ES-I3 (cell line): ENCODE results near the gene CSRNP2.
A peak's percentile ranks its signal among the peaks of the same experiment; 100 is the strongest.

ENCODE experiments used
- H3K36me3 ChIP-seq: 2 replicates; pipeline ENCODE4 v1.6.1; 2013; ENCODE audit warnings: mild to moderate bottlenecking, low read length, control low read depth, moderate library complexity; ENCODE audit not compliant: insufficient read depth
- H3K4me1 ChIP-seq: 2 replicates; pipeline ENCODE4 v1.6.1; 2013; ENCODE audit warnings: mild to moderate bottlenecking, control low read depth, low read length; ENCODE audit not compliant: insufficient read depth
- H3K9ac ChIP-seq: 2 replicates; pipeline ENCODE4 v1.6.1; 2013; ENCODE audit warnings: low read depth, mild to moderate bottlenecking, low read length, moderate library complexity
- H3K9me3 ChIP-seq: 2 replicates; pipeline ENCODE4 v1.6.1; 2013; ENCODE audit warnings: mild to moderate bottlenecking, low read length, moderate library complexity; ENCODE audit not compliant: control insufficient read depth, insufficient read depth

CSRNP2 gene

DNA sequence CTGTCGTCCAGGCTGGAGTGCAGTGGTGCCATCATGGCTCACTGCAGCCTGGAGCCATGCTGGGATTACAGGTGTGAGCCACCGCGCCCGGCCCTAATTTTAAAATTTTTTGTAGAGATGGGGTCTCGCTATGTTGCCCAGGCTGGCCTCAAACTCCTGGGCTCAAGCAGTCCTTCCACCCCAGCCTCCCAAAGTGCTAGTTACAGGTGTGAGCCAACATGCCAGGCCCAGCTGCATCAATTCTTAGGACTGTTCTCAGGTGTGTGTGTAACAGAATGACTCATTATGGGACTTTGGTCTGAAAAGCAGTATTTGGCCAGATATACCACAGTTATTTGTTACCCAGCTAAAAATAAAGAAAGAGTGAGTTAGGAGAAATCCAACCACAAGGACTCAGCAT, 17.9 kb downstream of the CSRNP2 start:
- H3K36me3 ChIP-seq, result peaks cover 7% of the 10 kb centered on the region
- no peaks in the 10 kb centered on the region for H3K9me3 ChIP-seq
- H3K4me1 ChIP-seq, result no peaks in the 10 kb centered on the region
- no peak overlapping the region for H3K9ac ChIP-seq

GRCh38 chr12:51062631-51063397, 20.6 kb downstream of the CSRNP2 start:
- Histone ChIP-seq H3K9ac (no peak overlapping the region), H3K4me1 (no peaks in the 10 kb centered on the region), H3K9me3 (no peaks in the 10 kb centered on the region), H3K36me3 (peaks cover 14% of the 10 kb centered on the region)

- H3K36me3 ChIP-seq, result peaks cover 20% of the 10 kb centered on the region
- H3K9me3 ChIP-seq, result no peaks in the 10 kb centered on the region
These were observed 24.3 kb downstream of the CSRNP2 start for GRCh38 chr12:51059086-51059485.

DNA sequence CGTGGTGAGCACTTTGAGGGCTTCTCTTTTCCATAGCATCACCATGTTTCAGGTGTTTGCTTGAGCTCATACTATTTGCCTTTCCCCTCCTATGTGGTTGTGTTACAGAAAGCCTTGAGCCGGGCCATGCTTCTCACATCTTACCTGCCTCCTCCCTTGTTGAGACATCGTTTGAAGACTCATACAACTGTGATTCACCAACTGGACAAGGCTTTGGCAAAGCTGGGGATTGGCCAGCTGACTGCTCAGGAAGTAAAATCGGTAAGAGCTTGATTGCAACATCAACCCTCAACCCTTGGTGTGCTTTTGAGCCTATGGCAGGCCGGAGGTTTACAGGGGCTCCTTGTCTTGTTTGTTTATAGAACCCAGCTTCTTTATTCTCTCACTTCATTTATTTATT, 27.2 kb downstream of the CSRNP2 start:
- no peaks in the 10 kb centered on the region for H3K9me3 ChIP-seq
- no peak overlapping the region for H3K9ac ChIP-seq
- no peaks in the 10 kb centered on the region for H3K4me1 ChIP-seq
- peaks cover 29% of the 10 kb centered on the region for H3K36me3 ChIP-seq

More at GRCh38 chr12:51059086-51059485, 24.3 kb downstream of the CSRNP2 start:
- H3K9ac ChIP-seq, result no peak overlapping the region
- H3K4me1 ChIP-seq, result no peaks in the 10 kb centered on the region

GRCh38 chr12:51055060-51055459, 28.3 kb downstream of the CSRNP2 start:
- Histone ChIP-seq H3K9me3 (no peaks in the 10 kb centered on the region), H3K9ac (no peak overlapping the region), H3K36me3 (peaks cover 29% of the 10 kb centered on the region), H3K4me1 (no peaks in the 10 kb centered on the region)

DNA sequence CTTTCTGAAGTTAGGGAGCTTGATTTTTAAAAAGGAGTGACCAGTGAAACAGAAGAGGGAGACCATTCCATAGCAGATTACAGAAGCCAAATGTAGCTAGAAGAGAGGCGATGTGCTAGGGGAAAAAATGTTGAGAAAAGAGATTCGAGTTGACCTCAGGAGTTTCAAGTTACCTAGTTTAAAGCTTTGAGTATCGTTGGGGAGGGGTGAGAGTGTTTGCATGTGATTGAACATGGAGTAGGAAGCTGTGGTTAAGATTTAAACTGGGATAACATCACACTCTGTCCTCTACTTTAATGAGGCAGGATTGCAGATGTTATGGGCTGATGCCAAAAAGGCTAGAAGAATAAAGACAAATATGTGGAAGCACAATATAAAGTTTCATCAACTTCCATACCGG, 31.6 kb downstream of the CSRNP2 start:
- Histone ChIP-seq H3K36me3 (peaks cover 21% of the 10 kb centered on the region), H3K9ac (no peak overlapping the region), H3K9me3 (no peaks in the 10 kb centered on the region), H3K4me1 (peaks cover 8% of the 10 kb centered on the region; the same call in 1 of the 2 replicates)

DNA sequence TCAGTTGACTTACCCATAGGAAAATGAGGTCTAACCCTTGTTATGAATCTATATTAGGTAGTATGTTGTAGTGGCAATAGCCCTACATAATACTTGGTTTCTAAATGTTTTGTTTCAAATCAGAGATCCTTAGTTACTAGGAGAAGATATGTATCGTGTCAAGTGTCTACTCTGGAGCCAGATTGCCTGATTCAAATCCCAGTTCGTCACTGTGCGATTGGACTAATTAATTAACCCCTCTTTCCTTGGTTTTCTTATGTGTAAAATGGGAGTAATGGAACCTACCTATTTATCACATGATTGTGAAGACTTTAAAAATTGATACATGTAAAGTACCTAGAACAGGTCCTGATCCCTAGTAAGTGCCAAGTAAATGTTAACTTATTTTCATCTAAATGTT, 33.9 kb downstream of the CSRNP2 start:
- Histone ChIP-seq H3K9me3 (no peaks in the 10 kb centered on the region), H3K4me1 (peaks cover 8% of the 10 kb centered on the region; the same call in 1 of the 2 replicates), H3K36me3 (peaks cover 14% of the 10 kb centered on the region), H3K9ac (peak overlapping the region; percentile 94; the same call in 1 of the 2 replicates)

DNA sequence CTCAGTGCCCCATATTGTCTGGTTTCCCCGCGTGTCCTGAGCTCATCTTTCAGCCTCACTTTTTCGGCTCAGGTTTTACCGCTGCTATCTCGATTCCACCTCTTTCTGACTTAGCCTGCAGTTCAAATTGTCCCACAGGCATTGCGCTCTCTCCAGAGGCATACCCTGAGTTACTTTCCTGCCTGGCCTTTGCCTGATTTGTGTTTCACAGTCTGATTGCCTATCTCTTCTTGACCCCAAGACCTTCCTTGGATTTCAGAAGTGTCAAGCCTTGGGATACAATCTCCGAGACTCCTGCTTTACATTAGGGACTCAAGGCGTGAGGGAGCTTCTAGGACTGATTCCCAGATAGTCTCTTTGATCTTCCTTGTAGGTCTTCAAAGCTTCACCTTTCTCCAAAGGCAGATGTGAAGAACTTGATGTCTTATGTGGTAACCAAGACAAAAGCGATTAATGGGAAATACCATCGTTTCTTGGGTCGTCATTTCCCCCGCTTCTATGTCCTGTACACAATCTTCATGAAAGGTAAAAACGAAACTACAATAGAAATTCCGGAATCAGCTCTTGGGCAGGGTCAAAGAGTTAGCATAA, 34.6 kb downstream of the CSRNP2 start:
- H3K36me3 ChIP-seq, result peaks cover 9% of the 10 kb centered on the region
- peak overlapping the region; percentile 94 for H3K9ac ChIP-seq
- peaks cover 8% of the 10 kb centered on the region; the same call in 1 of the 2 replicates for H3K4me1 ChIP-seq
- no peaks in the 10 kb centered on the region for H3K9me3 ChIP-seq

DNA sequence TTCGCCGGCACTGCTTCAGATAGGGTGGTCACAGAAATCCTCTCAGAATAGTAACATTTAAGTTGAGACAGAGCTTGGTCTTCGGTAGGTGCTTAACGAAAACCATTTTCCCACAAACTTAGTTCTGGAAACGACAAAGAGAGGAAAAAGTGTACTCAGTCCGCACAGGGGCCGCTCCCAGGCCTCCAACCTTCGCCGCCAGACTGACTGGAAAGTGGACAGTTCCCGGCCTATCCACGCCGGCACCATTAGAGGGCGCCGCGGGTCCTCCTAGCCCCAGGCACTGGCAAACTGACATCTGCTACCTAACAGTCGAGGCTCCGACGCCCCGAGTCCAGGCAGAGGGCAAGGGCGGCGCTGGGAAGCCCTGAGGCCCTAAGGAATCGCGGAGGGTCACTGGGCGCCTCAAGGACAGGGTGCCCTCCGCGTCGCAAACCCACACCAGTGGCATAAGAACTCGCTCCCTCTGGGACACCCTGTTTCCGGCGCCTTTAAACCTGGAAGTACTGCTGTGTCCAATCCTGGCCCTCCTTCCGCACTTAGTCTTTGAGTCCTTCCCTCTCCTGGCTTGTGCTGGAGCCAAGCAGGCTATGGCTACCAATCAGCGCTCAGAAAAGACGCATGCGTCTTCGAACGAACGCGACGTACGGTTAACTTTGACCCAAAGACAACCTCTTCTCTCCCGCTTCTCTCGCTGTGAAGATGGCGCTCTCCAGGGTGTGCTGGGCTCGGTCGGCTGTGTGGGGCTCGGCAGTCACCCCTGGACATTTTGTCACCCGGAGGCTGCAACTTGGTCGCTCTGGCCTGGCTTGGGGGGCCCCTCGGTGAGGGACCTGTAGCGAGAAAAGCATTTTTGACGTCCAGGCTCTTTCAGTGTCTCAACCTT, 35.5 kb downstream of the CSRNP2 start, which contains the start of gene LETMD1:
TSS of gene LETMD1 (plus strand) at position 673 of the 886 bp plus-strand sequence. CDS start at position 703, 30 bp downstream.
- Histone ChIP-seq H3K36me3 (peaks cover 9% of the 10 kb centered on the region), H3K4me1 (peaks cover 8% of the 10 kb centered on the region; the same call in 1 of the 2 replicates), H3K9ac (peak within 1 kb of the TSS; percentile 94), H3K9me3 (no peaks in the 10 kb centered on the region)

GRCh38 chr12:51036279-51036678, 47.1 kb downstream of the CSRNP2 start:
- Histone ChIP-seq H3K9me3 (no peaks in the 10 kb centered on the region), H3K36me3 (no peaks in the 10 kb centered on the region), H3K9ac (no peak overlapping the region), H3K4me1 (no peaks in the 10 kb centered on the region)

GRCh38 chr12:51033457-51034089, 49.8 kb downstream of the CSRNP2 start:
- Histone ChIP-seq H3K9me3 (no peaks in the 10 kb centered on the region), H3K4me1 (peaks cover 5% of the 10 kb centered on the region), H3K9ac (no peak overlapping the region), H3K36me3 (no peaks in the 10 kb centered on the region)

GRCh38 chr12:51033048-51033447, 50.3 kb downstream of the CSRNP2 start:
- no peaks in the 10 kb centered on the region for H3K36me3 ChIP-seq
- peaks cover 9% of the 10 kb centered on the region for H3K4me1 ChIP-seq
- no peaks in the 10 kb centered on the region for H3K9me3 ChIP-seq
- H3K9ac ChIP-seq, result no peak overlapping the region

GRCh38 chr12:51028813-51029150, 54.6 kb downstream of the CSRNP2 start:
- Histone ChIP-seq H3K4me1 (peaks cover 12% of the 10 kb centered on the region), H3K9me3 (no peaks in the 10 kb centered on the region), H3K36me3 (no peaks in the 10 kb centered on the region), H3K9ac (peak overlapping the region; percentile 4; the same call in 1 of the 2 replicates)
